Mesodermal cell (in vitro differentiated cells): ENCODE measurements around the gene SIN3B.

ENCODE experiments used
- H3K27ac ChIP-seq: 2 replicates; pipeline ENCODE4 v1.7.0; 2013; ENCODE audit warnings: mild to moderate bottlenecking, low read depth, low read length, moderate library complexity; ENCODE audit not compliant: severe bottlenecking
- H3K36me3 ChIP-seq: 2 replicates; pipeline ENCODE4 v1.7.1; 2013; ENCODE audit warnings: mild to moderate bottlenecking, low read length, moderate library complexity; ENCODE audit not compliant: control insufficient read depth, insufficient read depth
- H3K4me1 ChIP-seq: one replicate; pipeline ENCODE4 v1.7.1; 2013; ENCODE audit warnings: mild to moderate bottlenecking, low read length; ENCODE audit not compliant: insufficient read depth, control insufficient read depth, poor library complexity, severe bottlenecking
- H3K4me3 ChIP-seq: 2 replicates; pipeline ENCODE4 v1.7.0; 2013; ENCODE audit warnings: low read length, control low read depth, mild to moderate bottlenecking; ENCODE audit not compliant: insufficient read depth, poor library complexity, severe bottlenecking; ENCODE audit errors: extremely low read depth
- H3K9me3 ChIP-seq: 2 replicates; pipeline ENCODE4 v1.7.1; 2013; ENCODE audit warnings: mild to moderate bottlenecking, low read length, moderate library complexity; ENCODE audit not compliant: control insufficient read depth
- WGBS, 2 experiments: methylation state at CpG; one replicate each; pipeline ENCODE4 v1.1.5; 2013; ENCODE audit warnings: missing lambda C conversion rate in 2 of 2; ENCODE audit not compliant: insufficient coverage in 2 of 2; 5-methylcytosine and 5-hydroxymethylcytosine counted together

Gene SIN3B

DNA sequence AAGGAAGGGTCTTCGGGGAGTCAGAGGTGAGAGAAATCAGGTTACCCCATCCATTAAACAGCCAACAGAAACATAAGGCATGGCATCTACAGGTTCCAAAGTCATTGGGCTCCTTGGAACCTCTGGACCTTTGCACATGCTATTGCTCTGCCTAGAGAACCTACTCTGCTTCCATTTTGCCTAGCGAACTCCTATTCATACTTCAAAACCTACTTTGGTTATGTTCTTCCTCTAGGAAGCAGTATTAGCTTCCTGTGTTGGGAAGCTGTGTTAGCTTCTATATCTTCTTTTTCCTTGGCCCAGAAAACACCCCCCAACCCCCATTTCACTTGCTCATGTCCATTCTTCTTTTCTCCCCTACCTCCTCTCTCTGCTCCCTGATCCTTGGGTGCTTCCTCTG lies 99.2 kb downstream of the SIN3B start:
- Histone ChIP-seq H3K27ac (no peak overlapping the region), H3K4me3 (no peak overlapping the region), H3K9me3 (peaks cover 4% of the 10 kb centered on the region), H3K36me3 (no peaks in the 10 kb centered on the region), H3K4me1 (no peaks in the 10 kb centered on the region)
- WGBS, 2 experiments = 88% methylated on average over 1 of the region's 2 CpGs; no CpG with 5 or more reads in 1 of the 2 experiments

DNA sequence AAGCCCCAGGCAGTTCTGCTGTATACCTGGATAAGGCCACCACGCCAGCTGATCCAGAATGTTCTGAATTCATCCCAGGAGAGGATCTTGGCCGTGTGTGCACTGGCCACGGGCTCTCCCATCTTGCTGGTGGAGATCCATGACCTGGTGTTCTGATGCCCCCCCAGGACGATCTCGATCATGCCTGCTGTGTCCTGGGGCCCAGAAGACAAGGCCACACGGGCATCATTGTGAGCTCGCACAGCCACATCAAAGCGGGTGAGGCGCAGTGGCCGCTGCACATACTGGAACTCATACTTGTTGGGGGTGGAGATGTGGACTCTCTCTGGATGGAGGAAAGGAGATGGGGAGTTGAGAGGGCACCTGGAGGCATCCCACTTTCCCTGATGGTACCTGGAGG lies 99.7 kb downstream of the SIN3B start:
- WGBS, 2 experiments = 93% methylated on average over 7 of the region's 10 CpGs
- Histone ChIP-seq H3K4me1 (no peaks in the 10 kb centered on the region), H3K36me3 (no peaks in the 10 kb centered on the region), H3K9me3 (peaks cover 4% of the 10 kb centered on the region), H3K4me3 (no peak overlapping the region), H3K27ac (no peak overlapping the region)
